H1 (cell line): ENCODE results near the gene ALK. TPM values are rescaled to one million over a fixed set of nuclear protein-coding genes. Genes with fewer than 3 reads are reported as not detected.

Source experiments
- CTCF ChIA-PET: fragments of 300-600 bp; sonication (Branson Sonifier 250); formaldehyde crosslinking; loops from one replicate; lab custom pipeline; 2021; ENCODE audit not compliant: partially characterized antibody; lab: Charles Lee
- POLR2A ChIA-PET: fragments of 300-600 bp; sonication (Branson Sonifier 250); formaldehyde crosslinking; loops from one replicate; lab custom pipeline; 2021; ENCODE audit warnings: inconsistent platforms; ENCODE audit not compliant: partially characterized antibody; lab: Charles Lee
- DNase-seq, 2 experiments: peaks; one replicate each; pipeline versions ENCODE4 v3.0.0 to v3.0.0-alpha.2; 2010 to 2022; ENCODE audit warnings: low spot score in 2 of 2, low read depth in 1 of 2, mixed read lengths in 1 of 2
- FAIRE-seq: peaks from 2 replicates; lab custom pipeline; 2011; peaks lifted over from hg19 to GRCh38; lab: Jason Lieb, UNC
- H2AFZ ChIP-seq: 2 replicates; pipeline ENCODE4 v1.8.1; 2012; ENCODE audit warnings: low read length, inconsistent platforms
- H2AK5ac ChIP-seq: 2 replicates; pipeline ENCODE4 v1.6.1; 2013; ENCODE audit warnings: low read depth, low read length
- H2BK120ac ChIP-seq: replicated peaks from 2 replicates; pipeline ENCODE3; 2013; ENCODE audit warnings: low read depth, low read length, inconsistent platforms
- H2BK12ac ChIP-seq: 2 replicates; pipeline ENCODE4 v1.6.1; 2013; ENCODE audit warnings: low read depth, low read length
- H2BK15ac ChIP-seq: 2 replicates; pipeline ENCODE4 v1.6.1; 2013; ENCODE audit warnings: low read length
- H2BK20ac ChIP-seq: 2 replicates; pipeline ENCODE4 v1.6.1; 2013; ENCODE audit warnings: low read length
- H2BK5ac ChIP-seq: 2 replicates; pipeline ENCODE4 v1.6.1; 2013; ENCODE audit warnings: low read depth, low read length
- H3K14ac ChIP-seq: 2 replicates; pipeline ENCODE4 v1.6.1; 2013; ENCODE audit warnings: inconsistent platforms; ENCODE audit not compliant: insufficient read length
- H3K18ac ChIP-seq: 2 replicates; pipeline ENCODE4 v1.6.1; 2013; ENCODE audit warnings: low read length; ENCODE audit errors: extremely low read depth
- H3K23ac ChIP-seq: 2 replicates; pipeline ENCODE4 v1.6.1; 2013; ENCODE audit warnings: inconsistent platforms; ENCODE audit not compliant: insufficient read length
- H3K23me2 ChIP-seq: 2 replicates; pipeline ENCODE4 v1.6.1; 2013; ENCODE audit warnings: low read depth, low read length
- H3K27ac ChIP-seq: 2 replicates; pipeline ENCODE4 v1.6.1; 2011; ENCODE audit warnings: low read depth, low read length, inconsistent platforms
- H3K27me3 ChIP-seq, 4 experiments: replicated peaks in 1 of 4; 1 replicate in 1 of 4; 2 replicates in 3 of 4; pipeline versions ENCODE4 v1.6.1 to v1.8.1; 2011 to 2013; ENCODE audit warnings: low read length in 3 of 4, mild to moderate bottlenecking in 3 of 4, inconsistent platforms in 2 of 4, mixed read lengths in 2 of 4, moderate library complexity in 1 of 4; ENCODE audit not compliant: control insufficient read depth in 3 of 4, insufficient read depth in 3 of 4; ENCODE audit errors: extremely low read depth in 1 of 4
- H3K36me3 ChIP-seq, 4 experiments: 2 replicates each; pipeline versions ENCODE4 v1.6.1 to v1.8.1; 2011 to 2013; ENCODE audit warnings: mild to moderate bottlenecking in 4 of 4, low read length in 3 of 4, moderate library complexity in 2 of 4, control low read depth in 1 of 4, inconsistent platforms in 1 of 4; ENCODE audit not compliant: insufficient read depth in 4 of 4, control insufficient read depth in 2 of 4
- H3K4ac ChIP-seq: replicated peaks from 2 replicates; pipeline ENCODE3; 2013; ENCODE audit warnings: low read length, low read depth, mixed read lengths, inconsistent platforms; ENCODE audit not compliant: insufficient read length
- H3K4me1 ChIP-seq, 4 experiments: replicated peaks in 1 of 4; 1 replicate in 1 of 4; 2 replicates in 3 of 4; pipeline versions ENCODE4 v1.6.1 to v1.8.1; 2011 to 2013; ENCODE audit warnings: low read length in 3 of 4, inconsistent platforms in 2 of 4, mixed read lengths in 1 of 4; ENCODE audit not compliant: insufficient read depth in 4 of 4, control insufficient read depth in 3 of 4
- H3K4me2 ChIP-seq, 2 experiments: 2 replicates each; pipeline versions ENCODE4 v1.6.1 to v1.8.1; 2011 to 2013; ENCODE audit warnings: low read depth in 2 of 2, low read length in 2 of 2, control low read depth in 1 of 2, inconsistent platforms in 1 of 2, mild to moderate bottlenecking in 1 of 2; ENCODE audit not compliant: insufficient read depth in 1 of 2
- H3K4me3 ChIP-seq, 4 experiments: fragments of 200-600, 300-600 bp in 1 of 4; sonication (generic), shearing (Covaris generic), sonication (Bioruptor Twin) in 1 of 4; 2 replicates each; pipeline versions ENCODE4 v1.5.1 to v1.8.1; 2011 to 2016; ENCODE audit warnings: low read length in 4 of 4, low read depth in 3 of 4, control low read depth in 2 of 4, inconsistent platforms in 2 of 4, mild to moderate bottlenecking in 2 of 4, mixed read lengths in 1 of 4, moderate library complexity in 1 of 4; ENCODE audit not compliant: insufficient read depth in 2 of 4; ENCODE audit errors: extremely low read depth in 1 of 4
- H3K56ac ChIP-seq: replicated peaks from 2 replicates; pipeline ENCODE3; 2013; ENCODE audit warnings: low read depth, mild to moderate bottlenecking, mixed read lengths, low read length, inconsistent platforms; ENCODE audit not compliant: insufficient read length
- H3K79me1 ChIP-seq: 2 replicates; pipeline ENCODE4 v1.6.1; 2013; ENCODE audit warnings: low read depth, low read length, control low read depth
- H3K79me2 ChIP-seq, 2 experiments: 2 replicates each; pipeline versions ENCODE4 v1.6.1 to v1.8.1; 2012 to 2013; ENCODE audit warnings: low read length in 2 of 2, mild to moderate bottlenecking in 2 of 2, inconsistent platforms in 1 of 2; ENCODE audit not compliant: insufficient read depth in 2 of 2, control insufficient read depth in 1 of 2
- H3K9ac ChIP-seq, 4 experiments: replicated peaks in 1 of 4; 1 replicate in 1 of 4; 2 replicates in 3 of 4; pipeline versions ENCODE4 v1.6.1 to v1.8.1; 2011 to 2013; ENCODE audit warnings: low read depth in 3 of 4, low read length in 3 of 4, control low read depth in 2 of 4, mild to moderate bottlenecking in 2 of 4, moderate library complexity in 2 of 4, inconsistent platforms in 1 of 4; ENCODE audit errors: extremely low read depth in 1 of 4
- H3K9me3 ChIP-seq, 2 experiments: 2 replicates each; pipeline versions ENCODE4 v1.6.1 to v1.8.1; 2012 to 2013; ENCODE audit warnings: mild to moderate bottlenecking in 2 of 2, moderate library complexity in 2 of 2, control low read depth in 1 of 2, inconsistent platforms in 1 of 2, low read depth in 1 of 2, low read length in 1 of 2, mixed read lengths in 1 of 2; ENCODE audit not compliant: insufficient read depth in 2 of 2
- H4K20me1 ChIP-seq, 2 experiments: replicated peaks in 1 of 2; 2 replicates each; pipeline versions ENCODE3 to v1.8.1; 2011 to 2013; ENCODE audit warnings: inconsistent platforms in 2 of 2, low read length in 2 of 2, mild to moderate bottlenecking in 1 of 2; ENCODE audit not compliant: insufficient read depth in 2 of 2, control insufficient read depth in 1 of 2
- H4K5ac ChIP-seq: 2 replicates; pipeline ENCODE4 v1.6.1; 2013; ENCODE audit warnings: low read length, low read depth, mixed read lengths, inconsistent platforms; ENCODE audit not compliant: insufficient read length
- H4K8ac ChIP-seq: 2 replicates; pipeline ENCODE4 v1.8.0; 2013; ENCODE audit warnings: mild to moderate bottlenecking, moderate library complexity, low read length, inconsistent platforms; ENCODE audit not compliant: insufficient read depth; ENCODE audit errors: extremely low read depth
- H4K91ac ChIP-seq: replicated peaks from 2 replicates; pipeline ENCODE3; 2013; ENCODE audit warnings: low read length, mixed read lengths, inconsistent platforms; ENCODE audit not compliant: insufficient read length
- SUZ12 ChIP-seq: fragments of 200-600 bp; sonication (generic); IDR thresholded peaks from 2 replicates; pipeline ENCODE4 v1.6.1; 2012; ENCODE audit warnings: mild to moderate bottlenecking, inconsistent platforms, low read length, moderate library complexity, mixed read lengths
- WGBS, 2 experiments: shearing (Covaris generic) in 1 of 2; methylation state at CpG; one replicate each; pipeline versions ENCODE4 v1.1.6 to v1.1.7; 2013 to 2015; ENCODE audit warnings: low lambda C conversion rate in 2 of 2, mixed read lengths in 2 of 2, inconsistent platforms in 1 of 2, low coverage in 1 of 2, missing lambda C conversion rate in 1 of 2; ENCODE audit not compliant: insufficient replicate concordance in 2 of 2, insufficient coverage in 1 of 2, insufficient read length in 1 of 2; ENCODE audit errors: extremely low coverage in 1 of 2, missing lambda C conversion rate in 1 of 2; 5-methylcytosine and 5-hydroxymethylcytosine counted together
- polyA plus RNA-seq, 7 experiments: library from polyadenylated mRNA; depleted of rRNA in 3 of 7; stranded (reverse) in 5 of 7; unstranded in 2 of 7; fragments of >200 nt in 5 of 7; fragments of 200-250 nt in 2 of 7; gene quantifications; 1 replicate in 5 of 7; 2 replicates in 1 of 7; 4 replicates in 1 of 7; pipeline versions ENCODE4 v1.2.1 to v1.2.3, GENCODE V29; 2011 to 2013; ENCODE audit warnings: missing spikeins in 2 of 7, mixed read lengths in 2 of 7
- total RNA-seq: library from RNA; stranded (reverse); fragmentation: NEBNext Ultra II Directional; extraction: Animal tissue kit (Norgen Biotek cat#: 25700); gene quantifications from 2 replicates; pipeline ENCODE4 v1.2.1, GENCODE V29; 2021

Gene ALK
- total and polyA plus RNA-seq, 2 of the 8 experiments (the other 6 are each of a cell fraction or from before 2014, with no cell fraction given): 0.02 to 0.09 TPM

DNA sequence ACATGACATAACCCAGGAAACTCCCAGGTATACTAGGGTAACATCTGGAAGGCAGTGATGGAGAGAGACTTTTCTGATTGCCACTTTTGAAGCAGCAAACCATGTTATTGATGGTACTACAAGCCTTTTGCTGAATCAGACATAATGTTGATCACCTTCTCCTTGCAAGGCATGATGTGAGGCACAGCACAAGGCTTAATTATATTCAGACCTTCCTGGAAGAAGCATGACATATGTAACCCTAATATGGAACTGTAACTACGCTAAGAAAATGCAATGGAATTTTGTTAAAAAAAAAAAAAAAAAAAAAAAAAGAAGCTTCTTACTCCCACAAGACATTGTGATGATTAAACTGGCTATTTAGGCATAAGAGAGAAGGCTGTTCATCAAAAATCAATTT lies 145.4 kb downstream of the ALK start:
- FAIRE-seq: no peak
- POLR2A ChIA-PET: no interaction called here

More for the DNA sequence above, 145.4 kb downstream of the ALK start:
- WGBS, 2 experiments: 91% methylated on average over 1 of the region's 1 CpG; no CpG with 5 or more reads in 1 of the 2 experiments
- Histone ChIP-seq H2BK15ac (no peak overlapping the region), H3K4me2 (no peak overlapping the region), H3K4ac (no peak overlapping the region), H2AK5ac (no peak overlapping the region), H3K36me3 (no peaks in the 10 kb centered on the region), H3K18ac (no peak overlapping the region), H3K27ac (no peak overlapping the region), H3K79me2 (no peaks in the 10 kb centered on the region; a peak in 1 of 4 replicates), H2BK12ac (no peak overlapping the region), H4K8ac (no peak overlapping the region), H2BK20ac (no peak overlapping the region), H2AFZ (no peak overlapping the region), H3K9ac (no peak overlapping the region), H4K20me1 (no peaks in the 10 kb centered on the region), H3K56ac (no peak overlapping the region), H3K9me3 (no peaks in the 10 kb centered on the region), H2BK120ac (no peak overlapping the region), H4K91ac (no peak overlapping the region), H4K5ac (no peak overlapping the region), H3K14ac (no peak overlapping the region), H3K23me2 (no peaks in the 10 kb centered on the region; the same call in 1 of the 2 replicates), H3K4me3 (no peak overlapping the region), H3K79me1 (no peaks in the 10 kb centered on the region), H3K4me1 (no peaks in the 10 kb centered on the region), H2BK5ac (no peak overlapping the region), H3K23ac (no peak overlapping the region), H3K27me3 (no peaks in the 10 kb centered on the region)
- no peak for DNase-seq
- CTCF ChIA-PET: interaction anchor here (1.4 kb wide), 1 partner anchor 67 kb away, joined by 3 read pairs; no protein-coding TSS in a partner anchor
- no peak for TF ChIP-seq SUZ12
